Chondrocyte (in vitro differentiated cells): ENCODE data around the gene CAPZA3. TPM values are rescaled to one million over a fixed set of nuclear protein-coding genes. Genes with fewer than 3 reads are reported as not detected.

Experiments
- DNase-seq: peaks from one replicate; pipeline ENCODE4 v3.0.0; 2021; ENCODE audit warnings: mixed read lengths, low spot score
- H3K27ac Mint-ChIP-seq: one replicate; pipeline ENCODE4 v1.8.0; 2021; ENCODE audit warnings: mild to moderate bottlenecking, moderate library complexity, mixed read lengths; ENCODE audit not compliant: unreplicated experiment
- H3K27me3 Mint-ChIP-seq: 2 replicates; pipeline ENCODE4 v1.8.0; 2021; ENCODE audit warnings: low read depth, mixed read lengths
- H3K36me3 Mint-ChIP-seq: 2 replicates; pipeline ENCODE4 v1.8.0; 2021; ENCODE audit warnings: low read depth, mixed read lengths
- H3K4me1 Mint-ChIP-seq: 2 replicates; pipeline ENCODE4 v1.8.0; 2021; ENCODE audit warnings: low read depth, mild to moderate bottlenecking, mixed read lengths
- H3K4me3 Mint-ChIP-seq: one replicate; pipeline ENCODE4 v1.8.0; 2021; ENCODE audit warnings: mild to moderate bottlenecking, moderate library complexity, mixed read lengths; ENCODE audit not compliant: unreplicated experiment
- H3K9me3 Mint-ChIP-seq: 2 replicates; pipeline ENCODE4 v1.8.0; 2021; ENCODE audit warnings: low read depth, mixed read lengths
- CTCF ChIP-seq: fragments of 200-600 bp; sonication (generic); IDR thresholded peaks from 2 replicates; pipeline ENCODE4 v1.5.0; 2021; ENCODE audit warnings: antibody characterized with exemption, mild to moderate bottlenecking, moderate library complexity
- total RNA-seq: library from RNA; stranded (reverse); gene quantifications from 3 replicates; pipeline ENCODE4 v1.2.1, GENCODE V29; 2021

The CAPZA3 gene
- total RNA-seq, 1 donor from 2014 or later = not detected

- H3K27me3 Mint-ChIP-seq = no peaks in the 10 kb centered on the region
- no peak for DNase-seq
- peaks cover 14% of the 10 kb centered on the region for H3K4me1 Mint-ChIP-seq
- no peak overlapping the region for H3K4me3 Mint-ChIP-seq
- H3K36me3 Mint-ChIP-seq = no peaks in the 10 kb centered on the region
- H3K9me3 Mint-ChIP-seq = no peaks in the 10 kb centered on the region
- TF ChIP-seq CTCF = no peak
- H3K27ac Mint-ChIP-seq = no peak overlapping the region
These were observed 37.6 kb upstream of the CAPZA3 start for GRCh38 chr12:18700271-18700670.

- TF ChIP-seq CTCF = no peak
- DNase-seq = no peak
- H3K27ac Mint-ChIP-seq = no peak overlapping the region
- H3K4me1 Mint-ChIP-seq = peaks cover 8% of the 10 kb centered on the region
- peaks cover 9% of the 10 kb centered on the region for H3K9me3 Mint-ChIP-seq
- no peaks in the 10 kb centered on the region for H3K36me3 Mint-ChIP-seq
- H3K4me3 Mint-ChIP-seq = no peak overlapping the region
- H3K27me3 Mint-ChIP-seq = no peaks in the 10 kb centered on the region
These were observed 34.6 kb upstream of the CAPZA3 start for GRCh38 chr12:18703321-18703720.

GRCh38 chr12:18703911-18704310, 34.0 kb upstream of the CAPZA3 start:
- H3K27me3 Mint-ChIP-seq = no peaks in the 10 kb centered on the region
- TF ChIP-seq CTCF = no peak
- H3K27ac Mint-ChIP-seq = no peak overlapping the region
- H3K4me3 Mint-ChIP-seq = no peak overlapping the region
- peaks cover 8% of the 10 kb centered on the region for H3K4me1 Mint-ChIP-seq
- H3K36me3 Mint-ChIP-seq = no peaks in the 10 kb centered on the region
- peaks cover 12% of the 10 kb centered on the region for H3K9me3 Mint-ChIP-seq
- DNase-seq = no peak

- H3K36me3 Mint-ChIP-seq = no peaks in the 10 kb centered on the region
- H3K27me3 Mint-ChIP-seq = no peaks in the 10 kb centered on the region
- peaks cover 8% of the 10 kb centered on the region for H3K4me1 Mint-ChIP-seq
- H3K4me3 Mint-ChIP-seq = no peak overlapping the region
- DNase-seq = no peak
- no peak for TF ChIP-seq CTCF
- no peak overlapping the region for H3K27ac Mint-ChIP-seq
- peaks cover 16% of the 10 kb centered on the region for H3K9me3 Mint-ChIP-seq
These were observed 31.1 kb upstream of the CAPZA3 start for GRCh38 chr12:18706798-18707197.

GRCh38 chr12:18716236-18716635, 21.7 kb upstream of the CAPZA3 start:
- H3K27me3 Mint-ChIP-seq = no peaks in the 10 kb centered on the region
- no peak for DNase-seq
- H3K4me3 Mint-ChIP-seq = no peak overlapping the region
- H3K27ac Mint-ChIP-seq = no peak overlapping the region
- no peaks in the 10 kb centered on the region for H3K4me1 Mint-ChIP-seq
- no peaks in the 10 kb centered on the region for H3K36me3 Mint-ChIP-seq
- TF ChIP-seq CTCF = no peak
- H3K9me3 Mint-ChIP-seq = no peaks in the 10 kb centered on the region
